H1 (cell line): ENCODE data around the gene SOX13. TPM values are rescaled to one million over a fixed set of nuclear protein-coding genes. Genes with fewer than 3 reads are reported as not detected.
A peak's percentile ranks its signal among the peaks of the same experiment; 100 is the strongest.

Experiments
- CHD2 ChIP-seq: IDR thresholded peaks from 2 replicates; pipeline ENCODE4 v1.6.1; 2012; ENCODE audit warnings: low read length, improper control_type of control experiment
- CTCF ChIP-seq, 3 experiments: IDR thresholded peaks; 1 replicate in 2 of 3; 2 replicates in 1 of 3; pipeline versions ENCODE4 v1.5.1 to v1.6.1; 2011; ENCODE audit warnings: low read length in 3 of 3, mild to moderate bottlenecking in 3 of 3, inconsistent platforms in 2 of 3, low read depth in 1 of 3, moderate library complexity in 1 of 3; ENCODE audit not compliant: insufficient read depth in 1 of 3; ENCODE audit errors: control extremely low read depth in 1 of 3
- EGR1 ChIP-seq: IDR thresholded peaks from 2 replicates; pipeline ENCODE4 v1.6.1; 2011; ENCODE audit warnings: low read depth, low read length, borderline replicate concordance
- HDAC2 ChIP-seq, 2 experiments: fragments of 300-600 bp in 1 of 2; sonication (generic) in 1 of 2; IDR thresholded peaks; 2 replicates each; pipeline ENCODE4 v1.6.1; 2011 to 2012; ENCODE audit warnings: low read depth in 2 of 2, low read length in 2 of 2, mild to moderate bottlenecking in 2 of 2, moderate library complexity in 2 of 2, borderline replicate concordance in 1 of 2, inconsistent platforms in 1 of 2
- KDM1A ChIP-seq: fragments of 200-600, 300-600 bp; sonication (generic); IDR thresholded peaks from 2 replicates; pipeline ENCODE4 v1.7.1; 2016; ENCODE audit warnings: mild to moderate bottlenecking, low read length, borderline replicate concordance
- PHF8 ChIP-seq: fragments of 200-600 bp; sonication (generic); conservative IDR thresholded peaks from 2 replicates; pipeline ENCODE4 v1.7.1; 2012; ENCODE audit warnings: low read depth, mild to moderate bottlenecking, inconsistent platforms, low read length, moderate library complexity
- RBBP5 ChIP-seq: IDR thresholded peaks from 2 replicates; pipeline ENCODE4 v1.7.1; 2012; ENCODE audit warnings: low read depth, mild to moderate bottlenecking, inconsistent platforms, low read length, moderate library complexity, borderline replicate concordance
- SIRT6 ChIP-seq: IDR thresholded peaks from one replicate; pipeline ENCODE4 v1.7.1; 2012; ENCODE audit warnings: low read length, inconsistent platforms
- SP4 ChIP-seq: IDR thresholded peaks from 2 replicates; pipeline ENCODE4 v1.6.1; 2012; ENCODE audit warnings: low read length, inconsistent platforms
- polyA plus RNA-seq, 7 experiments: library from polyadenylated mRNA; depleted of rRNA in 3 of 7; stranded (reverse) in 5 of 7; unstranded in 2 of 7; fragments of >200 nt in 5 of 7; fragments of 200-250 nt in 2 of 7; gene quantifications; 1 replicate in 5 of 7; 2 replicates in 1 of 7; 4 replicates in 1 of 7; pipeline versions ENCODE4 v1.2.1 to v1.2.3, GENCODE V29; 2011 to 2013; ENCODE audit warnings: missing spikeins in 2 of 7, mixed read lengths in 2 of 7
- total RNA-seq: library from RNA; stranded (reverse); fragmentation: NEBNext Ultra II Directional; extraction: Animal tissue kit (Norgen Biotek cat#: 25700); gene quantifications from 2 replicates; pipeline ENCODE4 v1.2.1, GENCODE V29; 2021

SOX13 gene
- total and polyA plus RNA-seq, 2 of the 8 experiments (the other 6 are each of a cell fraction or from before 2014, with no cell fraction given), result 113 to 173 TPM

GRCh38 chr1:204084247-204084772, 11.4 kb downstream of the SOX13 start (continued):
- TF ChIP-seq CTCF (IDR thresholded peaks at IDR 0.05; ENCODE audit: control extremely low read depth in 1 of 3, insufficient read depth in 1 of 3, low read depth in 1 of 3, low read length in 3 of 3) (no peak), RBBP5 (0 out of 2 replicates have a peak, but pooled peaks have one; percentile 62), SIRT6 (no peak), SP4 (peak; percentile 57; the same call in 1 of the 2 replicates), EGR1 (no peak), CHD2 (peak; percentile 43; the same call in 1 of the 2 replicates), PHF8 (no peak), HDAC2 (IDR thresholded peaks at IDR 0.05; ENCODE audit: borderline replicate concordance in 1 of 2, low read depth in 2 of 2, low read length in 2 of 2) (peak; percentile 44 to 84; a peak in 1 of 4 replicates), KDM1A (peak; percentile 30; the same call in 1 of the 2 replicates)
